ENCODE measurements around the gene CYS1. TPM values are rescaled to one million over a fixed set of nuclear protein-coding genes. Genes with fewer than 3 reads are reported as not detected.
"Not testable (repeated sequence)": the region's sequence is repeated elsewhere in the genome, so short reads cannot be mapped to it uniquely, and the experiment has no call there.

Gene CYS1
- total RNA-seq, 1 donor from 2014 or later: 3.7 TPM

DNA sequence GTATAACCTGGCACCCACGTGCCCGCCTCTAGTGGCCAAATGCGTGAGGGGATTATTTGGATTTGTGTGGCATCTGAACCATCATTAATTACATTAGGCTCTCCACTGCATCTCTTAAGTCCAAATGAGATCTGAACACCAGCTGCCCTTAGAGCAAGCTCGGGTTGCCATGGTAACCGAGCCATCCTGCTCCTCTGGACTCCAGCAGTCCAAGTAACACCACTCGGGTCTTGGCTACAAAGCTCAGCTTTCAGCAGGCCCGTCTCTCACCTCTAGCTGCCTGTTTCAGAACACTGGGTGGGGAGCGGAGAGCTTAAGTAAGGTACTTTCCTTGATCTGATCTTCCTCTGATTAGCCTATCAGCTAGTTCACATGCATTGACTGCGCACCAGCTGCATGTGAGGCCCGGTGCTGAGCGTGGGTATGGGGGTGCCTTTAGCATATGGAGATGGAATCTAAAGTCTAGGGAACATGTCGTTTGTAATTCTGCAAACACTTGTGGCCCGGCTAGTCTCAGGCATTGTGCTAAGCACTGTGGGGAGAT, 14.1 kb upstream of the CYS1 start:
- TF ChIP-seq, protein P1, sequence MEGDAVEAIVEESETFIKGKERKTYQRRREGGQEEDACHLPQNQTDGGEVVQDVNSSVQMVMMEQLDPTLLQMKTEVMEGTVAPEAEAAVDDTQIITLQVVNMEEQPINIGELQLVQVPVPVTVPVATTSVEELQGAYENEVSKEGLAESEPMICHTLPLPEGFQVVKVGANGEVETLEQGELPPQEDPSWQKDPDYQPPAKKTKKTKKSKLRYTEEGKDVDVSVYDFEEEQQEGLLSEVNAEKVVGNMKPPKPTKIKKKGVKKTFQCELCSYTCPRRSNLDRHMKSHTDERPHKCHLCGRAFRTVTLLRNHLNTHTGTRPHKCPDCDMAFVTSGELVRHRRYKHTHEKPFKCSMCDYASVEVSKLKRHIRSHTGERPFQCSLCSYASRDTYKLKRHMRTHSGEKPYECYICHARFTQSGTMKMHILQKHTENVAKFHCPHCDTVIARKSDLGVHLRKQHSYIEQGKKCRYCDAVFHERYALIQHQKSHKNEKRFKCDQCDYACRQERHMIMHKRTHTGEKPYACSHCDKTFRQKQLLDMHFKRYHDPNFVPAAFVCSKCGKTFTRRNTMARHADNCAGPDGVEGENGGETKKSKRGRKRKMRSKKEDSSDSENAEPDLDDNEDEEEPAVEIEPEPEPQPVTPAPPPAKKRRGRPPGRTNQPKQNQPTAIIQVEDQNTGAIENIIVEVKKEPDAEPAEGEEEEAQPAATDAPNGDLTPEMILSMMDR (IDR thresholded peaks at IDR 0.05; ENCODE audit: insufficient read depth, low read depth, low read length): no peak
- no peak for TF ChIP-seq EZH2 (IDR thresholded peaks at IDR 0.05; ENCODE audit: insufficient read depth, low read length)

DNA sequence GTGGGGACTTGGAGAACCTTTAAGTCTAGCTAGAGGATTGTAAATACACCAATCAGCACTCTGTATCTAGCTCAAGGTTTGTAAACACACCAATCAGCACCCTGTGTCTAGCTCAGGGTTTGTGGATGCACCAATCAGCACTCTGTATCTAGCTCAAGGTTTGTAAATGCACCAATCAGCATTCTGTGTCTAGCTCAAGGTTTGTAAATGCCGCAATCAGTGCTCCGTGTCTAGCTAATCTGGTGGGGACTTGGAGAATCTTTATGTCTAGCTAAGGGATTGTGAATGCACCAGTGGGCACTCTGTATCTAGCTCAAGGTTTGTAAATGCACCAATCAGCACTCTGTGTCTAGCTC, 11.7 kb upstream of the CYS1 start:
- not testable (repeated sequence) for H3K4me1 Mint-ChIP-seq (ENCODE audit: low read depth, unreplicated experiment); FAIRE-seq

More for the DNA sequence above, 14.1 kb upstream of the CYS1 start:
- Mint-ChIP-seq H3K4me1 (ENCODE audit: low read depth, unreplicated experiment) (no peaks in the 10 kb centered on the region), H3K4me3 (ENCODE audit: unreplicated experiment) (no peak overlapping the region), H3K36me3 (ENCODE audit: low read depth, unreplicated experiment) (no peaks in the 10 kb centered on the region), H3K27me3 (ENCODE audit: low read depth, unreplicated experiment) (peaks cover 22% of the 10 kb centered on the region), H3K27ac (ENCODE audit: unreplicated experiment) (no peak overlapping the region), H3K9me3 (ENCODE audit: unreplicated experiment) (peaks cover 3% of the 10 kb centered on the region)
- H3K4me1 ChIP-seq (ENCODE audit: insufficient read depth, low read length): no peaks in the 10 kb centered on the region
- no peak for FAIRE-seq
- no peaks in the 10 kb centered on the region for H4K20me1 ChIP-seq (ENCODE audit: insufficient read depth, low read length)
- no peak overlapping the region for H3K27ac ChIP-seq (ENCODE audit: low read depth, low read length)
- peaks cover 5% of the 10 kb centered on the region for H3K9me3 ChIP-seq (ENCODE audit: insufficient read depth, low read depth, low read length)
- H3K27me3 ChIP-seq (ENCODE audit: insufficient read depth, low read length): peaks cover 30% of the 10 kb centered on the region
- no peak for DNase-seq (ENCODE audit: low read depth)
- H3K4me2 ChIP-seq (ENCODE audit: low read length): no peak overlapping the region
- H2AFZ ChIP-seq (ENCODE audit: low read depth, low read length): no peak overlapping the region
- H3K36me3 ChIP-seq (ENCODE audit: insufficient read depth, low read length): no peaks in the 10 kb centered on the region
- no peak overlapping the region for H3K4me3 ChIP-seq (ENCODE audit: insufficient read depth, low read depth, low read length)
- no peak overlapping the region for H3K9ac ChIP-seq (ENCODE audit: low read length)
- no peaks in the 10 kb centered on the region for H3K79me2 ChIP-seq (ENCODE audit: insufficient read depth, low read length)

DNA sequence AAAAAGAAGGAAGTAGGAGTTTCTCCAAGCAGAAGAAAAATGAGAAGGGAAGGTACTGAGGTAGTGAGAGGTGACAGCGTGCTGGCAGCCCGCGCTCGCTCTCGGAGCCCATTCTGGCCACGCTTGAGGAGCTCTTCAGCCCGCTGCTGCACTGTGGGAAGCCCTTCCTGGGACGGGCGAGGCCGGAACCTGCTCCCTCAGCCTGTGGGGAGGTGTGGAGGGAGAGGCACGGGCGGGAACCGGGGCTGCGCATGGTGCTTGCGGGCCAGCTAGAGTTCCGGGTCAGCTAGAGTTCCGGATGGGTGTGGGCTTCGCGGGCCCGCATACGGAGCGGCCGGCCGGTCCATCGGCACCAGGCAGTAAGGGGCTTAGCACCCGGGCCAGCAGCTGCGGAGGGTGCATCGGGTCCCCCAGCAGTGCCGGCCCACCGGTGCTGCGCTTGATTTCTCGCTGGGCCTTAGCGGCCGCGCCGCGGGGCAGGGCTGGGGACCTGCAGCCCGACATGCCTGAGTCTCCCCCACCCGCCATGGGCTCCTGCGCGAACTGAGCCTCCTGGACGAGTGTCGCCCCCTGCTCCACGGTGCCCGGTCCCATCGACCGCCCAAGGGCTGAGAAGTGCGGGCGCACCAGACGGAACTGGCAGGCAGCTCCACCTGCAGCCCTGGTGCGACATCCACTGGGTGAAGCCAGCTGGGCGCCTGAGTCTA, 11.1 kb upstream of the CYS1 start:
- no peaks in the 10 kb centered on the region for H4K20me1 ChIP-seq (ENCODE audit: insufficient read depth, low read length)
- H3K4me3 ChIP-seq (ENCODE audit: insufficient read depth, low read depth, low read length): no peak overlapping the region
- TF ChIP-seq, protein P1 (IDR thresholded peaks at IDR 0.05; ENCODE audit: insufficient read depth, low read depth, low read length): no peak
- TF ChIP-seq EZH2 (IDR thresholded peaks at IDR 0.05; ENCODE audit: insufficient read depth, low read length): peak; percentile 75
- H3K9ac ChIP-seq (ENCODE audit: low read length): no peak overlapping the region
- FAIRE-seq: no peak
- H3K27ac ChIP-seq (ENCODE audit: low read depth, low read length): no peak overlapping the region
- peak overlapping the region; percentile 18 for H2AFZ ChIP-seq (ENCODE audit: low read depth, low read length)
- DNase-seq (ENCODE audit: low read depth): no peak
- peaks cover 3% of the 10 kb centered on the region for H3K9me3 Mint-ChIP-seq (ENCODE audit: unreplicated experiment)
- H3K4me3 Mint-ChIP-seq (ENCODE audit: unreplicated experiment): peak overlapping the region; percentile 70
- no peaks in the 10 kb centered on the region for H3K4me1 Mint-ChIP-seq (ENCODE audit: low read depth, unreplicated experiment)
- H3K27me3 Mint-ChIP-seq (ENCODE audit: low read depth, unreplicated experiment): peaks cover 28% of the 10 kb centered on the region
- H3K36me3 Mint-ChIP-seq (ENCODE audit: low read depth, unreplicated experiment): no peaks in the 10 kb centered on the region
- H3K36me3 ChIP-seq (ENCODE audit: insufficient read depth, low read length): no peaks in the 10 kb centered on the region
- H3K27me3 ChIP-seq (ENCODE audit: insufficient read depth, low read length): peaks cover 33% of the 10 kb centered on the region
- H3K27ac Mint-ChIP-seq (ENCODE audit: unreplicated experiment): no peak overlapping the region
- H3K79me2 ChIP-seq (ENCODE audit: insufficient read depth, low read length): no peaks in the 10 kb centered on the region
- peaks cover 5% of the 10 kb centered on the region for H3K9me3 ChIP-seq (ENCODE audit: insufficient read depth, low read depth, low read length)
- H3K4me2 ChIP-seq (ENCODE audit: low read length): no peak overlapping the region
- no peaks in the 10 kb centered on the region for H3K4me1 ChIP-seq (ENCODE audit: insufficient read depth, low read length)

More for the DNA sequence above, 11.7 kb upstream of the CYS1 start:
- H3K27me3 ChIP-seq (ENCODE audit: insufficient read depth, low read length): peaks cover 33% of the 10 kb centered on the region
- not testable (repeated sequence) for H3K9ac ChIP-seq (ENCODE audit: low read length); H3K79me2 ChIP-seq (ENCODE audit: insufficient read depth, low read length); H3K4me3 Mint-ChIP-seq (ENCODE audit: unreplicated experiment); H2AFZ ChIP-seq (ENCODE audit: low read depth, low read length); H3K9me3 Mint-ChIP-seq (ENCODE audit: unreplicated experiment); H3K4me3 ChIP-seq (ENCODE audit: insufficient read depth, low read depth, low read length); H4K20me1 ChIP-seq (ENCODE audit: insufficient read depth, low read length); DNase-seq (ENCODE audit: low read depth); H3K4me2 ChIP-seq (ENCODE audit: low read length); H3K27ac ChIP-seq (ENCODE audit: low read depth, low read length); H3K9me3 ChIP-seq (ENCODE audit: insufficient read depth, low read depth, low read length); H3K36me3 ChIP-seq (ENCODE audit: insufficient read depth, low read length); H3K36me3 Mint-ChIP-seq (ENCODE audit: low read depth, unreplicated experiment); H3K4me1 ChIP-seq (ENCODE audit: insufficient read depth, low read length); H3K27ac Mint-ChIP-seq (ENCODE audit: unreplicated experiment)
- peaks cover 28% of the 10 kb centered on the region for H3K27me3 Mint-ChIP-seq (ENCODE audit: low read depth, unreplicated experiment)

All from astrocyte (in vitro differentiated cells and primary cell).